ENCODE results near the gene SIMC1. TPM values are rescaled to one million over a fixed set of nuclear protein-coding genes. Genes with fewer than 3 reads are reported as not detected.
A peak's percentile ranks its signal among the peaks of the same experiment; 100 is the strongest.
"Not testable (repeated sequence)": the region's sequence is repeated elsewhere in the genome, so short reads cannot be mapped to it uniquely, and the experiment has no call there.

SIMC1 gene
- 10 to 100 TPM in 2 of 4 donors, 1 to 10 TPM in 2; 6.8 to 26.0 (median 9.3) TPM for total RNA-seq
- 10 to 100 TPM in 1 of 3 donors, 1 to 10 TPM in 2; 7.9 to 10.2 (median 8.1) TPM for polyA plus RNA-seq

DNA sequence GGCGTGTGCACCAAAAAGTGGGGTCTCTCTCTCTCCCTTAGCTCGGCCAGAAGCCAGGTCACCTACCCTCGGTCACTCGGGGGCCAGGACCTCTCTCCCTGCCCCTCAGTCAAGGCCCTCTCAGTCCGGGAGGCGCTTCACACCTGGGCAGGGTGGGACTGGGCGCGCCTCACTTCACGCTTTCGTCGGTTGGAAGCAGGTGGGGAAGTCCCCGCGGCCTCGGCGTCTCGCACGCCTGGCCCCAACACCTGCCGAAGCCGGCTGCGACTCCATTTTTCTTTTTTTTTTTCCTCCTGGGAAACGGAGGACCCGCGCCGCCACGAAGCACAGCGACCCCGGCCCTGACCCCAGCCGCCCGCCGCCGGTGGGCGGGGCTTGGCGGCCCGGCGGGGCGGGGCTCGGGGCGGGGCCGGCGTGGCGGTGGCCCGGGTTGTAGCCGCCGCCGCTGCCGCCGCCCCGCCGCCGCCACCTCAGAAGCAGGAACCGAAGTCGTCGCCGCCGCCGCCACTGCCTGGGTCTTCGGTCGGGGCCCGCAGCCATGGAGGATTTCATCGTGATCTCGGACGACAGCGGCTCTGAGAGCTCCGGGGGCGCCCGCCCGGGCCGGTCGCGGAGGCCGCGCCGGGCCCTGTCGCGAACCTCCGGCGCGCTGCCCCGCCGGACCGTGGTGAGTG, at the start of gene SIMC1:
TSS of gene SIMC1 (plus strand) at position 454 of the 674 bp plus-strand sequence. CDS start at position 539, 85 bp downstream.
- Histone ChIP-seq H3K27ac (peak within 1 kb of the TSS in 3 of 4 donors; percentile 50 to 64 (median 57)), H3K4me3 (peak within 1 kb of the TSS; percentile 27 to 58 (median 56))
- H3K4me1 ChIP-seq; H3K27me3 ChIP-seq; H3K36me3 ChIP-seq; intact Hi-C loops (cut with DNase I); DNase-seq; H3K9me3 ChIP-seq: not testable (repeated sequence)
- WGBS, 2 donors, result 1 to 3% methylated on average over 71 to 74 of the region's 81 CpGs

DNA sequence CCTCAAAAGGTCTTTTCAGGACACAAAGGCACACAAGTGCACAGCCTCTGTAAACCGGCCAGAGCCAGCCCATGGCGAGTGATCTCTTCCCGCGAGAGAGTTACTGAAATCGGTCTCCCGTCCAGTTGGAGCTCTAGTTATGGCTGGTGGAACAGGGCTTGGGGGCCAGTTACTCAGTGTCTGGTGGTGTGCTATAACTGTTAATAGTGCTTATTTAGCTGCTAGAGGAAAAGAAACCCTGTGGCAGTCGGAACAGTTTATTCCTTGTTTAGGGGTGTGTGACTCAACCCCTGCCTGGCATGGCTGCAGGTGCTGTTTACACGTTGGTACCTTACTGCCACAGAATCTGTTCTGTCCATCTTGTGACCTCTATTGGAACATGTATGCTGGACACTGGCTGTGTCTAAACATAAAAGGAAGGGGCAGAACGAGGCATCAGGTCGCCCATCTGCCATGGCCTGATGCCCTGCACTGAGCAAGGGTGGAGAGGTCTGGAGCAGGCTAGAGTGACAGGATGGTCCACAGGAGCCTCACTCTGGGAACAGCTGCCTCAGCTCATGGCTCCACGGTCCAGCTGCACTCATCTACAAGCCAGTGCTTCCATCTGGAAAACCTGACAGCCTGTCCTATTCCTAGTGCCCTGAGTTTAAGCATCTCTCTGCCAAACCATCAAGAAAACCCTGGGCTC, 49.6 kb upstream of the SIMC1 start:
- Histone ChIP-seq H3K4me3 (no peak overlapping the region), H3K4me1 (no peaks in the 10 kb centered on the region), H3K27me3 (peaks cover 0 to 7% (median 0%) of the 10 kb centered on the region in 3 donors), H3K27ac (no peak overlapping the region), H3K9me3 (no peaks in the 10 kb centered on the region), H3K36me3 (no peaks in the 10 kb centered on the region)
- DNase-seq, result no peak
- intact Hi-C loops (cut with DNase I), result no loop called here
- WGBS, 2 donors, result 88 to 89% methylated on average over 11 of the region's 11 CpGs
- TF ChIP-seq, protein P1, sequence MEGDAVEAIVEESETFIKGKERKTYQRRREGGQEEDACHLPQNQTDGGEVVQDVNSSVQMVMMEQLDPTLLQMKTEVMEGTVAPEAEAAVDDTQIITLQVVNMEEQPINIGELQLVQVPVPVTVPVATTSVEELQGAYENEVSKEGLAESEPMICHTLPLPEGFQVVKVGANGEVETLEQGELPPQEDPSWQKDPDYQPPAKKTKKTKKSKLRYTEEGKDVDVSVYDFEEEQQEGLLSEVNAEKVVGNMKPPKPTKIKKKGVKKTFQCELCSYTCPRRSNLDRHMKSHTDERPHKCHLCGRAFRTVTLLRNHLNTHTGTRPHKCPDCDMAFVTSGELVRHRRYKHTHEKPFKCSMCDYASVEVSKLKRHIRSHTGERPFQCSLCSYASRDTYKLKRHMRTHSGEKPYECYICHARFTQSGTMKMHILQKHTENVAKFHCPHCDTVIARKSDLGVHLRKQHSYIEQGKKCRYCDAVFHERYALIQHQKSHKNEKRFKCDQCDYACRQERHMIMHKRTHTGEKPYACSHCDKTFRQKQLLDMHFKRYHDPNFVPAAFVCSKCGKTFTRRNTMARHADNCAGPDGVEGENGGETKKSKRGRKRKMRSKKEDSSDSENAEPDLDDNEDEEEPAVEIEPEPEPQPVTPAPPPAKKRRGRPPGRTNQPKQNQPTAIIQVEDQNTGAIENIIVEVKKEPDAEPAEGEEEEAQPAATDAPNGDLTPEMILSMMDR (IDR thresholded peaks at IDR 0.05), result no peak
- TF ChIP-seq EP300 (IDR thresholded peaks at IDR 0.05) (no peak), POLR2A (IDR thresholded peaks at IDR 0.05) (no peak), POLR2AphosphoS5 (IDR thresholded peaks at IDR 0.05) (no peak)

DNA sequence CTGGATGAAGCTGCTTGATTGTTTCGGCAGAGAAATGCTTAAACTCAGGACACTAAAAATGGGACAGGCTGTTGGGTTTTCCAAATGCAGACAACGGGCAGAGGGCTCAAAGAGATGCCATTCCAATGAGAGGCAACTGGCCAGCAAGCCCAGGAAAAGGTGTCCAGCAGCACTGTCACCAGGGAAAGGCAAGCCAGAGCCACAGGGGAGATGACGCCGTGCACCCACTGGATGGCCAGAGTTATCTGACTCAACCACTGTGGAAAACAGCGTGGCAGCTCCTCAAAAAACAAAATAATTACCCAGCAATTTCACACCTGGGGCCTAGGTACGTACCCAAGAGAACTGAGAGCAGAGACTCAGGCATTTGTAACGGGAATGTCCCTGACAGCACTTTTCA, 48.4 kb upstream of the SIMC1 start:
- WGBS, 2 donors, result 79 to 80% methylated on average over 7 of the region's 7 CpGs
- Histone ChIP-seq H3K9me3 (no peaks in the 10 kb centered on the region), H3K27ac (no peak overlapping the region), H3K4me1 (peaks cover 0 to 3% (median 0%) of the 10 kb centered on the region in 4 donors), H3K36me3 (no peaks in the 10 kb centered on the region), H3K27me3 (peaks cover 0 to 15% (median 5%) of the 10 kb centered on the region in 3 donors), H3K4me3 (no peak overlapping the region)
- no peak for DNase-seq
- TF ChIP-seq POLR2A (IDR thresholded peaks at IDR 0.05) (no peak), POLR2AphosphoS5 (IDR thresholded peaks at IDR 0.05) (no peak), EP300 (IDR thresholded peaks at IDR 0.05) (no peak)
- TF ChIP-seq, protein P1 (IDR thresholded peaks at IDR 0.05), result no peak
- intact Hi-C loops (cut with DNase I), result no loop called here

DNA sequence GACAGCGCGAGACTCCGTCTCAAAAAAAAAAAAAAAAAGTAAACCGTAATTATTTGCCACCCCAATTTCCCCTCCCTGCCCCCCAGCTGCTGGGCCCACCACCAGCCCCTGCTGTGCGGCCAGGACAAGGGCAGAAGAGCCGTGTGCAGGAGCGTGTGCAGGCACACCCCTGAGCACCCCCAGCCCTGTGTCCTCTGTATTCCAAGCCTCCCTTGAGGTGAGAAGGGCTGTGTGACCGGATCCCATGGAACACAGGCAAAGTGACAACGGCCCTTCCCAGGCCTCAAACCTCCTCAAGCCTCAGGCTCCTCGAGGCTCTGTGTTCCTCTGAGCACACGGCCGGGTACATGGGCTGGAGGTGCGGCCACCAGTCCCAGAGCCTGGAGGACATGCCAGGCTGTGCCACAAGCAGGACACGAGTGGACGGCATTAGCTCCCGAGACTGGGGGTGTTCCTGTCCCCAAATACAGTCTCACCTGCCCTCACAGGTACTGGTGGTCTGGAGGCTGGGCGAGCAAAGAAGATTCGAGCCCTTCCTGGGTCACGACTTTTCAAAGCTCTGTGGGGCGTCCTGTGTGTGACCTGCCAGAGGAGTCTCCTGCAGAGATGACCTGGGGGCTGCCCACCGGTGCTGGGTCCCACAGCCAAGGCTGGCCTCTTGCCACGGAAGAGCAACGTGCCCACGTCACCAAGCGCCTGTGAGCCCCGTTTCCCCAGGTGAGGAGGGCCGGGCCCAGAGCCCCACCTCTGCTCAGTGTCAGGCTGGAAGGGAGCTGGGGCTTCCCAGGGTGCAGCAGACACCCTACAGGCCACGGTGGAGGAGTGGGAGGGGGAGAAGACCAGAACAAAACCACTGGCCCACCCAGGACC, 47.1 kb upstream of the SIMC1 start:
- H3K36me3 ChIP-seq, result no peaks in the 10 kb centered on the region
- H3K4me3 ChIP-seq, result no peak overlapping the region
- DNase-seq, result no peak
- H3K9me3 ChIP-seq, result no peaks in the 10 kb centered on the region
- WGBS, 2 donors, result 81 to 93% methylated on average over 28 of the region's 28 CpGs
- peaks cover 0 to 3% (median 0%) of the 10 kb centered on the region in 4 donors for H3K4me1 ChIP-seq
- TF ChIP-seq EP300 (IDR thresholded peaks at IDR 0.05), result no peak
- no peak for TF ChIP-seq POLR2A (IDR thresholded peaks at IDR 0.05)
- no peak for TF ChIP-seq POLR2AphosphoS5 (IDR thresholded peaks at IDR 0.05)
- TF ChIP-seq, protein P1 (IDR thresholded peaks at IDR 0.05), result no peak
- H3K27me3 ChIP-seq, result peaks cover 0 to 18% (median 5%) of the 10 kb centered on the region in 3 donors
- no peak overlapping the region for H3K27ac ChIP-seq
- intact Hi-C loops (cut with DNase I), result no loop called here
